Body of pancreas (tissue), 4 donors: ENCODE data around the gene ESPNL.

Experiments
- CTCF ChIP-seq, 7 experiments: fragments of 450-650 bp in 4 of 7; fragments of 200-600 bp in 3 of 7; sonication (generic) in 3 of 7; IDR thresholded peaks; one replicate each; pipeline ENCODE4 v1.5.1; 2016 to 2019; ENCODE audit warnings: antibody characterized with exemption in 7 of 7
- POLR2A ChIP-seq, 3 donors: fragments of 450-650 bp; IDR thresholded peaks; one replicate each; pipeline ENCODE4 v1.6.1; 2016; ENCODE audit warnings: antibody characterized with exemption in 3 of 3, mild to moderate bottlenecking in 2 of 3

GRCh38 chr2:238180554-238180953 is 80.4 kb downstream of the ESPNL start:
- no peak for TF ChIP-seq POLR2A (IDR thresholded peaks at IDR 0.05)
- no peak for TF ChIP-seq CTCF (IDR thresholded peaks at IDR 0.05)
